Astrocyte (in vitro differentiated cells and primary cell): ENCODE results near the gene CSGALNACT2.

Experiments used
- CTCF ChIP-seq: IDR thresholded peaks from 2 replicates; pipeline ENCODE4 v1.5.1; 2011; ENCODE audit warnings: low read depth, mild to moderate bottlenecking, inconsistent platforms, low read length, moderate library complexity; ENCODE audit not compliant: insufficient read depth
- EZH2 ChIP-seq: IDR thresholded peaks from 2 replicates; pipeline ENCODE4 v1.6.1; 2012; ENCODE audit warnings: mild to moderate bottlenecking, low read length, inconsistent platforms; ENCODE audit not compliant: insufficient read depth

DNA sequence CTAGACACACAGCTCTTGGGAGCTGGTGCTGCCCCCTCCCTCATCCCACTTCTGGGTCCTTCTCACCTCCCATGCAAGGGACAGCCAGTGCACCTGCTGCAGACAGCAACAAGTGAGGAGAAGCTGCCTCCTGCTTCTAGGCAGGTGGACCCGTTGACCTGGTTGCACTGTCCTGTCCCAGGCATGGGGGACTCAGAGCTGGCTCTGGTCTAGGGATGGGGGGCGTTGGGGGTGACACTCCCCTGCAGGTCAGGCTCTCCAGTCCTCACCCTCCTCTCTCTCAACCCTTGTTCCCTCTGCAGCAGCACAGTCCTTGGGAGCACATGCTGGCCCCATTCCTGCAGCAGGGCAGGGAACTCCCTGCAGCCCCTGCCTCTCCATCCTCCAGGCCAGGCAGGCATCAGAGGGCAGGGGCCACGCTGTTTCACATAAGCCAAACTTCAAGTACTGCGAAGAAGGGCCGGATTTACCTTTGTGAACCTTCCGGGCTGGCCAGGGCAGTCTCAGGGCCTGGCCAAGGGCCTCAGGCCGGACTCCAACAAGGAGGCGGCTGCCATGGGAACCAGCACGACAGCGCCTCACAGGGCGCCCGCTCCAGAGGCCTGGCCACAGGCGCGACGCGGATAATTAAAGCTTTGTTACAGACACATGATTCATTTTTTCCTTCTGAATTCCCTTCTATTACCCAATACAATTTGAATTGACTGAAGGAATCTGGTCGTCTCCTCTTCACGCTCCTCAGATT, 80.1 kb downstream of the CSGALNACT2 start:
- TF ChIP-seq CTCF (no peak), EZH2 (no peak)
